ENCODE results near the gene CCL16.
A peak's percentile ranks its signal among the peaks of the same experiment; 100 is the strongest.
"Not testable (repeated sequence)": the region's sequence is repeated elsewhere in the genome, so short reads cannot be mapped to it uniquely, and the experiment has no call there.

CCL16 gene, protein sequence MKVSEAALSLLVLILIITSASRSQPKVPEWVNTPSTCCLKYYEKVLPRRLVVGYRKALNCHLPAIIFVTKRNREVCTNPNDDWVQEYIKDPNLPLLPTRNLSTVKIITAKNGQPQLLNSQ

GRCh38 chr17:35981246-35981645, at the start of gene CCL16:
TSS of gene CCL16 (minus strand) at chr17:35981497. CDS start at chr17:35981420, 77 bp downstream.
- no peak for DNase-seq (ENCODE audit: low read depth)

DNA sequence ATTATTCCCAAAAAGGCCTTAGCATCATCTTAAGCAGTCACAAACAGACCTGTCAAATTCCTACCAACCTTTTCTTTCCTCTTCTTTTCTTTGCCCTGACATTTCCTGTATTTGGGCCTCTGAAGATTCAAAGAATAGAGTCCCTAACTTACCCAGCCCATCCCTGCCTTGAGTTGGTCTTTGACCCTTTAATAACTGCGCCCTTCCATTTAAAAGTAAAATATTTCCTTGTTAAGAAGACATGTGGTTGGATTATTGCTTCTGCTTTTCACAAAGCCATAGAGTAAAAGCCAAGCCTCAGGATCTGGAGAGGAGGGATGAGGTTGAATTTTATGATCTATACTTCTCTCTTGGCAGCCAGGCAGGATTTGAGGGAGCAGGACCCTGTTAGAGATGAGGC, 49.7 kb upstream of the CCL16 start:
- DNase-seq (ENCODE audit: low read depth), result no peak

DNA sequence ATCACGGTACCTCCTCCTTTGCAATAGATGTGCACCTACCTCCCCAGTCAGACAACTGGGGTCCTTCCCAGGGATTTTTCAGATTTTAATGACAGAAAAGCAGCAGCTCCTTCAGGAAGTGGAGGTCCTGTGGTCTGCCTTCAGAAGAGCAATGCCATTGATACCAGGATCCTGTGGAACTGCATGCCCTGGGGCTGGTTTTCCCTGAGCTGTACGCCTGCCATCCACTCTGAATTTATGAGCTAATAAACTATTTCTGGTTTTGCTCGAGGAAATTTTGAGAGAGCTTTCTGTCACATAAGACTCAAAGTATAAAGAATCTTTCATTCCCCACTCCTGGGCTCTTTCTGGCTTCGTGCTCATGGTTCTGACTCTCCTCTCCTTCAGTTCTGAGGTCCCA, 46.5 kb upstream of the CCL16 start:
- DNase-seq (ENCODE audit: low read depth), result no peak

DNA sequence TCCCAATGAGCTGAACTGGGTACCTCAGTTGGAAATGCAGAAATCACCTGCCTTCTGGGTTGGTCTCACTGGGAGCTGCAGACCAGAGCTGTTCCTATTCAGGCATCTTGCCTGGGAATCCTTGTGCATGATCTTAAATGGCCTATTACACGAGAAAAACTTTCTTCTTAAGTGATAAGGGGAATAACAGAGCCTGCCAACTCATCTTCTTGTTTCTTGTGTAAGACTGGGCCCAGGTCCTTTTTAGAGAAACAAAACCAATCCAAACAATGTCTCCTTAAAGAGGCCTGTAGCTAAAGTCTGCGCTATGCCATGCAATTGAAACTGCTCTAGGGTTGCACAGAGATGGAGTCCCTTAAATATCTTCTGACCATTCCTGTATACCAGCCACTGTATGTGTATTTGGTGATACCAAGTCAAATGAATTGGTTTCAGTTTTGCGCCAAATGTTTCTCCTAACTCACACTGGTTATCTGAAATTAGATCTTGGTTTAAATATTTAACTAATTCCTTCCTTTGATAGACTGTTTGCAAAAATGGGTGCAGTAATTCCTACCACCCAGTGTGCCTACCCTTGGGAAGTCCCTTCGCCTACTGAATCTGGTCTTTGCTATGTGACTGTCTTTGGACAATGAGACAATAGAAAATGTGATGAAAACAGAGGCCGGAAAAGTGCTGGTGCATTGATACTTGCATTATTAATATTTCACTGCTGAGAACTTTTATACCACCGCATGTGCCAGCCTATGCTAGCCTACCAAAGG, 43.0 kb upstream of the CCL16 start:
- DNase-seq (ENCODE audit: low read depth), result no peak

GRCh38 chr17:36019423-36019822, 38.1 kb upstream of the CCL16 start:
- DNase-seq (ENCODE audit: low read depth), result no peak

- DNase-seq (ENCODE audit: low read depth), result peak; percentile 69
These were observed 36.5 kb upstream of the CCL16 start, which contains the start of gene CCL23 for GRCh38 chr17:36017799-36018198. TSS of gene CCL23 (minus strand) at chr17:36017972. CDS start at chr17:36017897, 75 bp downstream.

- DNase-seq (ENCODE audit: low read depth), result no peak
These were observed 35.3 kb upstream of the CCL16 start for GRCh38 chr17:36016555-36016954.

DNA sequence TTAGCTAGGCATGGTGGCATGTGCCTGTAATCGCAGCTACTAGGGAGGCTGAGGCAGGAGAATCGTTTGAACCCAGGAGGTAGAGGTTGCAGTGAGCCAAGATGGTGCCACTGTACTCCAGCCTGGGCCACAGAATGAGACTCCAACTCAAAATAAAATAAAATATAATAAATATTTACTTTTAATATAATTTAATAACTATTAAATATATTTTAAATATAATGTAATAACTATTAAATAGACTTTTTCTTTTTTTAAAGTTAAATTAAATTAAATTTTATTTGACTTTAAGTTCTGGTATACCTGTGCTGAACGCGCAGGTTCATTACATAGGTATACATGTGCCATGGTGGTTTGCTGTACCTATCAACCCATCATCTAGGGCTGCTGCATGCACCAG, 34.6 kb upstream of the CCL16 start:
- DNase-seq (ENCODE audit: low read depth), result not testable (repeated sequence)

DNA sequence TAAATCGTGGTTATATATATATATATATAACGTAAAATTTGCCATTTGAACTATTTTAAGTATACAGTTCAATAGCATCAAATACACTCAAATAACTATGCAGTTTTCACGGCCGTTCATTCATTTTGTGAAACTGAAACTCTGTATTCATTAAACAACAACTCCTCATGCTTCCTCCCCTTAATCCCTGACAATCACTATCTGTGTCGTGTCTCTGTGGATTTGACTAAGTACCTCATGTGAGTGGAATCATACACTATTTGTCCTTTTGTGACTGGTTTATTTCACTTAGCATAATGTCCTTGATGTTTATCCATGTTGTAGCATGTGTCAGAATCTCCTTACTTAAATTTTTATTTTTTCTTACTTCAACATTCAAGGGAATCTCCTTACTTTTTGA, 33.6 kb upstream of the CCL16 start:
- no peak for DNase-seq (ENCODE audit: low read depth)

DNA sequence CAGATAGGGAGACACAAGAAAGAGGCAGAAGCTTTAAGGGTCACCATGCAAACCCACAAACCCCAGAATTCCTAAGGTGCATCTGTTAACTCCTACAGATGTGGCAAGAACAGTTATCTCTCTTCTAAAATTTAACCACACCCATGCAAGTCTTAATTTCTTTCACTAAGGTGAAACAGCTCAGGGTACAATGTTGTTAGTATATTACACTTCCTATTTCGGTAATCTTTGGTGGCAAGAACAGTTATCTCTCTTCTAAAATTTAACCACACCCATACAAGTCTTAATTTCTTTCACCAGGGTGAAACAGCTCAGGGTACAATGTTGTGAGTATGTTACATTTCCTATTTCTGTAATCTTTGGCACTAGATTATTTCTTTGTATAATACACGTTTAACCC, 29.9 kb upstream of the CCL16 start:
- DNase-seq (ENCODE audit: low read depth), result peak; percentile 34

- no peak for DNase-seq (ENCODE audit: low read depth)
These were observed 27.8 kb upstream of the CCL16 start for GRCh38 chr17:36008998-36009665.

DNA sequence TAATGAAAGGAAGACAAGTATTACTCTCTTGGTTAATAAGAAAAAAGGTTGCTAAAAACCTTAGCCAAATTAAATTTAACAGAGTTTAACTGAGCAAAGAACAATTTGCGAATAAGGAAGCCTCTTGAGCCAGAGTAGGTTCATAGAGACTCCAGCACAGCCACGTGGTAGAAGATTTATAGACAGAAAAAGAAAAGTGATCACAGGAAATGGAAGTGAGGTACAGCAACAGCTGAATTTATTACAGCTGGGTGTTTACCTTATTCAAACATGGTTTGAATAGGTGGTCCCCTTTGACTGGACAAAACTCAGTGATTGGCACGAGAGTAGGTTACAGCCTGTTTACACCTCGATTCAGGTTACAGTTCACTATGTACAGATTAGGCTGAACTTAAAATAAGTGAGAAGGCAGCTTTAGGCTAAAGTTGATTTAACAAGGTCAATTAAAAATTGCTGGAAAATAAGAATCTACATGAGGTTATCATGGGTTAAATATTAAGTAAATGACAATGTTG, 23.4 kb upstream of the CCL16 start:
- DNase-seq (ENCODE audit: low read depth), result no peak

DNA sequence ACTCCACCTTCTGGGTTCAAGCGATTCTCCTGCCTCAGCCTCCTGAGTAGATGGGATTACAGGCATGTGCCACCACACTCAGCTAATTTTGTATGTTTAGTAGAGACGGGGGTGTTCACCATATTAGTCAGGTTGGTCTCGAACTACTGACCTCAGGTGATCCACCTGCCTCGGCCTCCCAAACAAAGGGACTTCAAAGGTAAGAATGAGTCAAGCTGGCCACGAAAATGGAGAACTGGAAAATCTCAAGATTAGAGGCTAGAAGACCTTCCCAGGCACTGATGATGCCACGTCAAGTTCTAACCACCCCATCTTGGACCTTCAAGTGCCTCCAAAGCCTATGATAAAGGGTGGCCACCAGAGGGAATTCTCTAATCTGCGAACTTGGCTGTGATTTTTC, 21.3 kb upstream of the CCL16 start:
- no peak for DNase-seq (ENCODE audit: low read depth)

DNA sequence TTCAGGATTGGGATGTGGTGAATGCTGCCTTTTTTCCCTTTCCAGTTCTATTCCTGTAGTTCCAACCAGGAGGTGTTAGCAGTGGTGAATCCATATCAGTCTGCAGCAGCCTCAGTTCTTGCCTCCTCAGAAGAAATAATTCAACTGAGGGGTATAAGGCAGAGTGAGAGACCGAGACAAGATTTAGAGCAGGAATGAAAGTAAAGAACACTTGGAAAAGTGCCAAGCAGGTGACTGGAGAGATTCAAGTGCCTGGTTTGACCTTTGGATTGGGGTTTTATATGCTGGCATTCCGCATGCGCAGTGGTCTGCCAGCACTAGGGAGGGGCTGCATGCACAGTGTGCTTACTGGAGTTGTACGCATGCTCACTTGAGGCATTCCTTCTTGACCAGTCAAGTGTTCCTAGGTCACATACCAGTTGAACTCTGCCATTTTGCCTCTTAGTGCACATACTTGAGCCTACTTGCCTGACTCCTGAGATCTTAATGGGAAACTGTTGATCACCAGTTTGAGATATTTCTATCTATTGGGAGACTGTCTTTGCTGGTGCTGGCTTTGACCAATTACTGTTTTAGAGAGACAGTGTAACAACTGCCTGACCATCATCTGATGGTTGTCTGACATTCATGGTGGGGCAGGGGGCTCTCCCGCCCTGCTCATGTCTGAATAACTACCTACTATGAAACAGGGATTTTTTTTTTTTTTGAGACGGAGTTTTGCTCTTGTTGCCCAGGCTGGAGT, 20.7 kb upstream of the CCL16 start:
- DNase-seq (ENCODE audit: low read depth), result no peak

DNA sequence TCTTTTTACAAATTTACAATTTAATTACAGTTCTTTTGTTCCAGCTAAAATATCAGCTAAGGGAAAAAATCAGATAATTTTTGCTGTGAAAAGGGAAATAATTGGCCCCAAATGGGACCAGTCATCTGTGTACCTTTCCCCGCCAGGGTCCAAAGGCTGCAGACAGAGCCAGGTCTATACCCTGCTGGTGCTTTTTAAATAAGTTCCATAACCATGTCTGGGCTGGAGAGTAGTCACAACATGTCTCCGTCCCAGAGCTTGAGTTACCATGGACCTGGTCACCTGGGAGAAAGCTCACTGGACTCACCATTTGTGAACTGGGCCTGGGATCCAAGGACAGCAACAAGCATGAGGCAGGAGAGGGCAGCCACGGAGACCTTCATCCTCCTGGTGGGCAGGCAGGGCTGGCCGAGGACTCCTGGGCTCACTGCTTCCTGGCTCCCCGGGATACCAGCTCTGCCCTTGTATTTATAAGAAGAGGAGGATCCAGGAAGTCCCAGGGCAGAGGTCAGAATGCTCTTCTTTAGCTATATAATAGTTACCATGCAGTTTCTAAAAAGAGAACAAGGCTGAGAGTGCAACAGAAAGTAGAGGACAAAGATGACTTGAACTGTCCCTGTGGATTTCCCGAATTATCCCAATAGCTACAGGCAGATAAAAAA, 19.9 kb upstream of the CCL16 start, which contains the start of gene CCL15:
Gene CCL15 (minus strand): TSS at position 444 of the 662 bp plus-strand sequence. CDS start 61 bp downstream, at position 383.
- DNase-seq (ENCODE audit: low read depth), result no peak

GRCh38 chr17:36000732-36001109, 19.4 kb upstream of the CCL16 start:
- DNase-seq (ENCODE audit: low read depth), result no peak

- no peak for DNase-seq (ENCODE audit: low read depth)
These were observed 17.5 kb upstream of the CCL16 start for GRCh38 chr17:35998756-35999155.

DNA sequence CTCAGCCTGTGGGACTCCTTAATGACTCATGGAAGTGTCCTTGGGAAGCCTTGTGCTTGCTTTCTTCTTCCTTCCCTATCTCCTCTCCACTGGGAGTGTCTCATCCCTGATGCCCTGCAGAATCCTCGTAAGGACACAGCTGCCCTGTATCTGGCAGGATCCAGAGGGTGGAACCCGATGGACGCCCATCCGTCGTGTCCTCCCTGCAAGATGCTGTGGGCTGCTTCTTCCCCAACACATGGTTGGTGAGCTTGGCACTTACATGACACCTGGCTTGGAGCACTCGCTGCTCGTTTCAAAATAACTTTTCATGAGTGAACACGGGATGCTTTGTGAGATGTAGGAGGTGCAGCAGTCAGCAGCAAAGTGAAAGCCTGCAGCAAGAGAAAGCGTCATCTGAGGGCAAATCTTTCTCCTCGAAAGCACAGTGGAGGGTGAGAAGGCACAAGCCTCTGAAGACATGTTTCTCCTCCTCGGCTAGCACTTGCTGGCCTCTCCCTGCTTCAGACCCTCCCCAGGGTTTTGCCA, 16.8 kb upstream of the CCL16 start:
- DNase-seq (ENCODE audit: low read depth), result no peak

GRCh38 chr17:35995346-35995745, 14.0 kb upstream of the CCL16 start:
- not testable (repeated sequence) for DNase-seq (ENCODE audit: low read depth)

GRCh38 chr17:35991075-35991474, 9.8 kb upstream of the CCL16 start:
- no peak for DNase-seq (ENCODE audit: low read depth)

DNA sequence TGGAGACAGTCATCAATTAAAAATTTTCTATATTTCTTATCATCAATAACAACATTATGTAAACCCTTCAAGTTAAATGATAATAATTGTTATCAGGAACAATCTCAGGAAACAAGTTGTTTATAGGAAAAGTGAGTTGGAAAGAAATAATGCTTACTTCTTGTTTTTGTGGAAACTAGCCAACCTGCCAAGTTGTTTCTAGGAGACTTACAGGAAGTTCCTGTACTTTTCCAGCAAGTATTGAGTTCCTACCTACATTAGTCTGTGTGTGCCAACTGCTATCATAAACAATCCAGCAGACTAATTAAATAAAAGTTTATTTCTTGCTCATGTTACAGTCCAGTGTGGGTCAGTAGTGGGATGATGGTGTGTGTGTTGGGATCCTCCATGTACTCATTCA, 6.9 kb upstream of the CCL16 start:
- DNase-seq (ENCODE audit: low read depth), result no peak
